ENCODE measurements around the gene MRPL27.

- TF ChIP-seq, protein P1, sequence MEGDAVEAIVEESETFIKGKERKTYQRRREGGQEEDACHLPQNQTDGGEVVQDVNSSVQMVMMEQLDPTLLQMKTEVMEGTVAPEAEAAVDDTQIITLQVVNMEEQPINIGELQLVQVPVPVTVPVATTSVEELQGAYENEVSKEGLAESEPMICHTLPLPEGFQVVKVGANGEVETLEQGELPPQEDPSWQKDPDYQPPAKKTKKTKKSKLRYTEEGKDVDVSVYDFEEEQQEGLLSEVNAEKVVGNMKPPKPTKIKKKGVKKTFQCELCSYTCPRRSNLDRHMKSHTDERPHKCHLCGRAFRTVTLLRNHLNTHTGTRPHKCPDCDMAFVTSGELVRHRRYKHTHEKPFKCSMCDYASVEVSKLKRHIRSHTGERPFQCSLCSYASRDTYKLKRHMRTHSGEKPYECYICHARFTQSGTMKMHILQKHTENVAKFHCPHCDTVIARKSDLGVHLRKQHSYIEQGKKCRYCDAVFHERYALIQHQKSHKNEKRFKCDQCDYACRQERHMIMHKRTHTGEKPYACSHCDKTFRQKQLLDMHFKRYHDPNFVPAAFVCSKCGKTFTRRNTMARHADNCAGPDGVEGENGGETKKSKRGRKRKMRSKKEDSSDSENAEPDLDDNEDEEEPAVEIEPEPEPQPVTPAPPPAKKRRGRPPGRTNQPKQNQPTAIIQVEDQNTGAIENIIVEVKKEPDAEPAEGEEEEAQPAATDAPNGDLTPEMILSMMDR (IDR thresholded peaks at IDR 0.05) = no peak
- TF ChIP-seq POLR2A (IDR thresholded peaks at IDR 0.05) = no peak
Observed at GRCh38 chr17:50350733-50351132, 22.3 kb downstream of the MRPL27 start.

Measured in adrenal gland (tissue), 5 donors.